Endometrial microvascular endothelial cells (primary cell): ENCODE measurements around the gene UCP2. TPM values are rescaled to one million over a fixed set of nuclear protein-coding genes. Genes with fewer than 3 reads are reported as not detected.
"Not testable (repeated sequence)": the region's sequence is repeated elsewhere in the genome, so short reads cannot be mapped to it uniquely, and the experiment has no call there.

Experiments used
- in situ Hi-C: cut with HindIII; loops from 2 replicates; pipeline ENCODE4 v1.10.0; 2017; ENCODE audit warnings: low sequenced_read_pairs, low pct_unique_long_range_greater_than_20kb; ENCODE audit errors: inconsistent ontology term
- total RNA-seq: library from RNA; depleted of rRNA; stranded (reverse); fragments of >200 nt; gene quantifications from one replicate; pipeline ENCODE4 v1.2.3, GENCODE V29; 2015; ENCODE audit errors: inconsistent ontology term

Gene UCP2
- total RNA-seq, 1 donor from 2014 or later: 0.74 TPM

GRCh38 chr11:73998846-73999575 lies 16.4 kb upstream of the UCP2 start:
- in situ Hi-C loops: no loop called here

- in situ Hi-C loops: no loop called here
Observed at GRCh38 chr11:73997120-73997770, 14.6 kb upstream of the UCP2 start.

- in situ Hi-C loops: no loop called here
Observed at GRCh38 chr11:73996161-73996747, 13.6 kb upstream of the UCP2 start.

- in situ Hi-C loops: no loop called here
Observed at GRCh38 chr11:73995731-73996130, 13.1 kb upstream of the UCP2 start.

GRCh38 chr11:73995247-73995646 lies 12.6 kb upstream of the UCP2 start:
- in situ Hi-C loops: no loop called here

GRCh38 chr11:73991471-73992006 lies 8.9 kb upstream of the UCP2 start:
- in situ Hi-C loops: no loop called here

- in situ Hi-C loops: no loop called here
Observed at GRCh38 chr11:73990730-73991129, 8.1 kb upstream of the UCP2 start.

GRCh38 chr11:73989156-73989555 lies 6.5 kb upstream of the UCP2 start:
- in situ Hi-C loops: no loop called here

GRCh38 chr11:73988227-73988626 lies 5.6 kb upstream of the UCP2 start:
- in situ Hi-C loops: no loop called here

GRCh38 chr11:73985661-73986060 lies 3.0 kb upstream of the UCP2 start:
- in situ Hi-C loops: not testable (repeated sequence)

- in situ Hi-C loops: no loop called here
Observed at GRCh38 chr11:73983741-73984538, 1.3 kb upstream of the UCP2 start.

GRCh38 chr11:73982990-73983740 lies 522 bp upstream of the UCP2 start:
- in situ Hi-C loops: no loop called here

GRCh38 chr11:73981051-73981805 lies 1.4 kb downstream of the UCP2 start:
- in situ Hi-C loops: no loop called here

GRCh38 chr11:73980001-73980961 lies 2.4 kb downstream of the UCP2 start:
- in situ Hi-C loops: no loop called here

GRCh38 chr11:73978576-73979086 lies 4.0 kb downstream of the UCP2 start:
- in situ Hi-C loops: no loop called here

GRCh38 chr11:73977856-73978519 lies 4.7 kb downstream of the UCP2 start:
- in situ Hi-C loops: no loop called here
